GM12875 (cell line): ENCODE measurements around the gene ALDH2.

Experiments used
- H3K4me3 ChIP-seq: one replicate; pipeline ENCODE4 v1.5.1; 2011; ENCODE audit warnings: low read depth, low read length, control low read depth
- CTCF ChIP-seq: IDR thresholded peaks from 2 replicates; pipeline ENCODE4 v1.5.1; 2011; ENCODE audit warnings: low read depth, mild to moderate bottlenecking, control low read depth, inconsistent platforms, low read length, moderate library complexity, borderline replicate concordance; ENCODE audit not compliant: insufficient read depth

ALDH2 gene

DNA sequence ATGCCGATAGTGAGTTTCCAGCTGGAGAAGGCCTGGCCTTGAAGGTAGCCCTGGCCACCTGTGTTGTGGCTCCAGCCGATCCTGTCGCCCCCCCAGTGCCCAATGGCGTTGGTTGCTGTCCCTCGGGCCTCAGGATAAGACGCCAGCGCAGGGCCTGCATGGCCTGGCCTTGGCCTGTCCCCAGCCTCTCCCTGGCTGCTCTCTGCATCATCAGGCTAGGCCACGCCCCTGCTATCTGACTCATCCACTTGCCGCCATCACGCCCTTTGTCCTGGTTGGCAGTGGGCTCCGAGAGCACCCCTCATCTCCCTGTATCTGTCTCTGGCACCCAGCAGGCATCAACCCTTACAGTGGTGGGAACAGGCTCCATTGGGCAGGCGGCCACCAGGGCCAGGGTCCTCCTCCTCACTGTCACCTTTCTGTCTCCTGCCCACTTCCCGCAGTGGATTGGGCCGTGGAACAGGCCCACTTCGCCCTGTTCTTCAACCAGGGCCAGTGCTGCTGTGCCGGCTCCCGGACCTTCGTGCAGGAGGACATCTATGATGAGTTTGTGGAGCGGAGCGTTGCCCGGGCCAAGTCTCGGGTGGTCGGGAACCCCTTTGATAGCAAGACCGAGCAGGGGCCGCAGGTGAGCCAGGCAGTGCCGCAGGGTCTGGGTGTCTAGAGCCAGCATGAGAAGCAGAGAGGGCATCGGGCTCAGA lies 25.6 kb downstream of the ALDH2 start:
- no peak overlapping the region for H3K4me3 ChIP-seq
- TF ChIP-seq CTCF: no peak

DNA sequence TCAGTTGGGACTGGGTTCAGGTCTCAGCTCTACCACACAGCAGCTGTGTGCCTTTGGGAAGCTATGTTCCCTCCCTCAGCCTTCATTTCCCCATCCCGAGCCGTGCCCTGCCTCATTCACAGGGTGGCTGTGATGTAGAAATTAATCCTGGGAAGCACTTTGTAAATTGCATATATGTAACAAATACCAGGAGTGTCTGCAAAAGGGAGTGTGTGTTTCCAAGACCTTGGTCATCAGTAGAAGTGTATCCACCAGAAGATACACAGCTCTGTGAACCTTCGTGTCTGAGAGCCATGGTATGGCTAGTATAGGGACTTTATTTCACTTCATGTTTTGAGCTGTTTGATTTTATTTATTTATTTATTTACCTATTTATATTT lies 26.1 kb downstream of the ALDH2 start:
- H3K4me3 ChIP-seq: no peak overlapping the region
- TF ChIP-seq CTCF: no peak

GRCh38 chr12:111798182-111798581 lies 31.4 kb downstream of the ALDH2 start:
- no peak for TF ChIP-seq CTCF
- no peak overlapping the region for H3K4me3 ChIP-seq

- TF ChIP-seq CTCF: no peak
- no peak overlapping the region for H3K4me3 ChIP-seq
Observed at GRCh38 chr12:111799758-111800157, 33.0 kb downstream of the ALDH2 start.

GRCh38 chr12:111803038-111803626 lies 36.4 kb downstream of the ALDH2 start:
- no peak for TF ChIP-seq CTCF
- H3K4me3 ChIP-seq: no peak overlapping the region

GRCh38 chr12:111803851-111804250 lies 37.1 kb downstream of the ALDH2 start:
- TF ChIP-seq CTCF: no peak
- no peak overlapping the region for H3K4me3 ChIP-seq

DNA sequence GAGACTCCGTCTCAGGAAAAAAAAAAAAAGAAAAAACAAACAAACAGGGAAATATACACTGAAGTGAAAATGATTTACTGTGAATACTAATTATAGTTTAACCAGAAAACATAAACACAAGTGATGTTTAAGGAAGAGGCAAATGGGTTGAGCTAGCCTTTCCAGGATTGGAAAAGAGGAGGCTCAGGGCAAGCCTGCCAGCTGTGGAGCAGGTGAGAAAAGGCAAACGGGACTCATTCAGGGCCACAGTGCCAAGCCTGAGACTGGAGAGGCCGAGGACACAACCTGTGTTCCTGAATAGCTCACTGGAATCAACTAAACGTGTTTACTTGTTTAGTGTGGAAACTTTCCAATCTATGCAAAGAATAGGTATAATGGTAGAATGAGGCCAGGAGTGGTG lies 39.6 kb downstream of the ALDH2 start:
- TF ChIP-seq CTCF: no peak
- no peak overlapping the region for H3K4me3 ChIP-seq
